ENCODE data around the gene MRPL43.

The MRPL43 gene

GRCh38 chr10:100986952-100987684 lies at the start of gene MRPL43, which contains the start of gene TWNK:
TSS of gene MRPL43 (minus strand) at chr10:100987497. CDS start at chr10:100987443, 54 bp downstream.
TSS of gene TWNK (plus strand) at chr10:100987543. CDS start at chr10:100988211, 668 bp downstream.
- H3K27me3 ChIP-seq (ENCODE audit: insufficient read depth, low read length, poor library complexity, severe bottlenecking), result no peaks in the 10 kb centered on the region
- peak within 1 kb of the TSS; percentile 93 for H3K9ac ChIP-seq (ENCODE audit: low read depth, low read length, poor library complexity, severe bottlenecking)
- peaks cover 12% of the 10 kb centered on the region; the same call in 1 of the 2 replicates for H3K36me3 ChIP-seq (ENCODE audit: insufficient read depth, low read length)
- H3K9me2 ChIP-seq (replicated peaks; ENCODE audit: low read depth, low read length), result no peaks in the 10 kb centered on the region
- no peaks in the 10 kb centered on the region for H3K9me3 ChIP-seq (ENCODE audit: insufficient read depth, low read depth, low read length)
- no peak for TF ChIP-seq EZH2phosphoT487 (IDR thresholded peaks at IDR 0.05; ENCODE audit: borderline replicate concordance)
- no peak for TF ChIP-seq CTCF (conservative IDR thresholded peaks at IDR 0.05; ENCODE audit: low read length)
- no peaks in the 10 kb centered on the region for H3F3A ChIP-seq (ENCODE audit: low read depth)
- peak within 1 kb of the TSS; percentile 89 for H3K4me2 ChIP-seq (ENCODE audit: low read depth, low read length, poor library complexity, severe bottlenecking)
- peaks cover 33% of the 10 kb centered on the region for H3K4me1 ChIP-seq (ENCODE audit: insufficient read depth, low read length, poor library complexity, severe bottlenecking)
- H2AFZ ChIP-seq (ENCODE audit: low read length), result peak within 1 kb of the TSS; percentile 99
- H3K4me3 ChIP-seq (ENCODE audit: low read length, poor library complexity, severe bottlenecking), result peak within 1 kb of the TSS; percentile 99
- H4K20me1 ChIP-seq (ENCODE audit: insufficient read depth, low read length, poor library complexity, severe bottlenecking), result peaks cover 23% of the 10 kb centered on the region
- H3K79me2 ChIP-seq (ENCODE audit: insufficient read depth, low read length), result peaks cover 51% of the 10 kb centered on the region

- no peaks in the 10 kb centered on the region for H3K9me3 ChIP-seq (ENCODE audit: insufficient read depth, low read depth, low read length)
- no peak overlapping the region for H3K4me3 ChIP-seq (ENCODE audit: low read length, poor library complexity, severe bottlenecking)
- no peak for TF ChIP-seq EZH2phosphoT487 (IDR thresholded peaks at IDR 0.05; ENCODE audit: borderline replicate concordance)
- no peak for TF ChIP-seq CTCF (conservative IDR thresholded peaks at IDR 0.05; ENCODE audit: low read length)
- H3K9me2 ChIP-seq (replicated peaks; ENCODE audit: low read depth, low read length), result no peaks in the 10 kb centered on the region
- H3F3A ChIP-seq (ENCODE audit: low read depth), result peaks cover 1% of the 10 kb centered on the region; the same call in 1 of the 2 replicates
- H3K36me3 ChIP-seq (ENCODE audit: insufficient read depth, low read length), result peaks cover 12% of the 10 kb centered on the region; the same call in 1 of the 2 replicates
- H3K79me2 ChIP-seq (ENCODE audit: insufficient read depth, low read length), result no peaks in the 10 kb centered on the region; the same call in 1 of the 2 replicates
- H3K4me1 ChIP-seq (ENCODE audit: insufficient read depth, low read length, poor library complexity, severe bottlenecking), result peaks cover 27% of the 10 kb centered on the region
- H2AFZ ChIP-seq (ENCODE audit: low read length), result no peak overlapping the region
- no peak overlapping the region for H3K4me2 ChIP-seq (ENCODE audit: low read depth, low read length, poor library complexity, severe bottlenecking)
- no peaks in the 10 kb centered on the region for H3K27me3 ChIP-seq (ENCODE audit: insufficient read depth, low read length, poor library complexity, severe bottlenecking)
- H4K20me1 ChIP-seq (ENCODE audit: insufficient read depth, low read length, poor library complexity, severe bottlenecking), result no peaks in the 10 kb centered on the region
- no peak overlapping the region for H3K9ac ChIP-seq (ENCODE audit: low read depth, low read length, poor library complexity, severe bottlenecking)
These were observed 49.4 kb upstream of the MRPL43 start for GRCh38 chr10:101036726-101037125.

- no peaks in the 10 kb centered on the region for H4K20me1 ChIP-seq (ENCODE audit: insufficient read depth, low read length, poor library complexity, severe bottlenecking)
- H3K27me3 ChIP-seq (ENCODE audit: insufficient read depth, low read length, poor library complexity, severe bottlenecking), result no peaks in the 10 kb centered on the region
- H3K4me2 ChIP-seq (ENCODE audit: low read depth, low read length, poor library complexity, severe bottlenecking), result no peak overlapping the region
- no peak overlapping the region for H3K4me3 ChIP-seq (ENCODE audit: low read length, poor library complexity, severe bottlenecking)
- no peak overlapping the region for H2AFZ ChIP-seq (ENCODE audit: low read length)
- H3K9ac ChIP-seq (ENCODE audit: low read depth, low read length, poor library complexity, severe bottlenecking), result no peak overlapping the region
- peaks cover 12% of the 10 kb centered on the region; the same call in 1 of the 2 replicates for H3K36me3 ChIP-seq (ENCODE audit: insufficient read depth, low read length)
- H3F3A ChIP-seq (ENCODE audit: low read depth), result no peaks in the 10 kb centered on the region
- TF ChIP-seq EZH2phosphoT487 (IDR thresholded peaks at IDR 0.05; ENCODE audit: borderline replicate concordance), result no peak
- no peak for TF ChIP-seq CTCF (conservative IDR thresholded peaks at IDR 0.05; ENCODE audit: low read length)
- no peaks in the 10 kb centered on the region; the same call in 1 of the 2 replicates for H3K79me2 ChIP-seq (ENCODE audit: insufficient read depth, low read length)
- no peaks in the 10 kb centered on the region for H3K9me2 ChIP-seq (replicated peaks; ENCODE audit: low read depth, low read length)
- H3K9me3 ChIP-seq (ENCODE audit: insufficient read depth, low read depth, low read length), result no peaks in the 10 kb centered on the region
- H3K4me1 ChIP-seq (ENCODE audit: insufficient read depth, low read length, poor library complexity, severe bottlenecking), result peaks cover 29% of the 10 kb centered on the region
These were observed 48.8 kb upstream of the MRPL43 start for GRCh38 chr10:101035916-101036702.
